ENCODE measurements around the gene NINJ2. TPM values are rescaled to one million over a fixed set of nuclear protein-coding genes. Genes with fewer than 3 reads are reported as not detected.
A peak's percentile ranks its signal among the peaks of the same experiment; 100 is the strongest.
"Not testable (repeated sequence)": the region's sequence is repeated elsewhere in the genome, so short reads cannot be mapped to it uniquely, and the experiment has no call there.

Gene NINJ2
- polyA plus RNA-seq, 2 of the 4 experiments (the other 2 are of a cell fraction), result 0.76 to 1.2 TPM

DNA sequence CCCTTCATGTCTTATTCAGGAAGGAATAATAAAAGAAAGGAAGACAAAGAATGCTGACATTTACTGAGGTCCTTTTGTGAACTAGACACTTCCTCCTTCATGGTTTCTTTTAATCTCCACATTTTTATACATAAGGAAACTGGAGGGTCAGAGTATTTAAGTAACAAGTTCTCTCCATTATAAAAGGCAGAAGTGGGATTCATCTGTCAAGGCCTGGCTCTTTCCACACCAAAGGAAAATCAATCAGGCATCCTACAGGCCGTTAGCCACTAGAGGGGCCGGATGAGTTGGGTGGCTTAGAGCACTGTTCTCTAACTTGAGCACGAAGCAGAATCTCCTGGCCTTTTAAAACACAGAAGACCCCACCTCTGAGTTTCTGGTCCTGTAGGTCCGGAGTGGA, 36.8 kb upstream of the NINJ2 start:
- DNase-seq (ENCODE audit: low read depth in 1 of 2, low spot score in 1 of 2) (no peak), FAIRE-seq (no peak), ATAC-seq (peak in 1 of 2 experiments; percentile 47; a peak in 2 of 6 replicates)
- Histone ChIP-seq H3K9me3 (peaks cover 23% of the 10 kb centered on the region), H3K4me3 (no peak overlapping the region), H3K27ac (no peak overlapping the region), H3K4me1 (no peaks in the 10 kb centered on the region), H3K4me2 (no peak overlapping the region)
- WGBS (ENCODE audit: missing lambda C conversion rate), result 73% methylated on average over 4 of the region's 4 CpGs
- TF ChIP-seq HDAC2 (IDR thresholded peaks at IDR 0.05), result no peak
- POLR2A ChIA-PET, result no interaction called here
- CTCF ChIA-PET, result interaction anchor here (0.6 to 0.8 kb wide), 3 partner anchors 74 to 257 kb away, joined by 3 to 4 read pairs (median 3); no protein-coding TSS in a partner anchor

DNA sequence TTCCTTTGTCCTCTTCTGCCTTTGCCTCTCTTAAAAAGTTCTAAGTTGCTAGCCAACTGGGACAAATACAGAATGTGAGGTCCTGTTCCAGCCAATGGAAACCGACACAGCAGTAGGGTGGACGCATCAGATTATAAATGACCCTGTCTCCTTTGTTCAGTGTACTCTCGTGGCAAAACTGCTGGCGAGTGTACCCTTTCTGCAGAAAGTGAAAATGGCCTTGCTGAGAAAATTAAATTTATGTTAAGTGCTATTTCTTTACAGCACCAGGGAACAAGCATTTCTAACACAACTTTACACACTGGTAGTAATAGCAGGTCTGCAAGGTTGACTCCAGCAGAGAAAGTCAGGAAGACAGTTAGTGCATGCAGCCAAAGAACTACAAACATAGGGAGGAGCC, 35.0 kb upstream of the NINJ2 start:
- H3K4me2 ChIP-seq; H3K4me3 ChIP-seq; DNase-seq (ENCODE audit: low read depth in 1 of 2, low spot score in 1 of 2); FAIRE-seq; H3K27ac ChIP-seq; POLR2A ChIA-PET; CTCF ChIA-PET; ATAC-seq; H3K4me1 ChIP-seq: not testable (repeated sequence)
- peaks cover 23% of the 10 kb centered on the region for H3K9me3 ChIP-seq
- WGBS (ENCODE audit: missing lambda C conversion rate), result 72% methylated on average over 4 of the region's 4 CpGs

DNA sequence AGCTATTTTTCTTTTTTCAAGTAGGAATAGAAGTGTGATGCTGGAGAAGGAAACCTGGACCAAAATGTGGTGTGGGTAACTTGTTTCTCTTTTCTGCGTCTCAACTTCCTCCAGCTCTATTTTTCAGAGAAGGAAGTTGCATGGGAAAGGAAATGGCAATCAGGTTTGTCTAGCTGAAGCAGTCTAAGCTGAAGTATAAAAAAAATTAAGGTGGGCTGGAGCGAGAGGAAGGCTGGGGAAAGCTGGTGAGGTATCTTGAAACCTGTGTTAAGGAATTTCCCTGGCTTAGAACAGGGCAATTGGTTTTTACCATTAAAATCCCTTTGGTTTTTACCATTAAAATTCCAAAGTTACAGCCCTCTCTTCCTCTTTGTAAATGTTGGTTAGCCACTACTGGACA, 34.2 kb upstream of the NINJ2 start:
- H3K4me2 ChIP-seq, result no peak overlapping the region

DNA sequence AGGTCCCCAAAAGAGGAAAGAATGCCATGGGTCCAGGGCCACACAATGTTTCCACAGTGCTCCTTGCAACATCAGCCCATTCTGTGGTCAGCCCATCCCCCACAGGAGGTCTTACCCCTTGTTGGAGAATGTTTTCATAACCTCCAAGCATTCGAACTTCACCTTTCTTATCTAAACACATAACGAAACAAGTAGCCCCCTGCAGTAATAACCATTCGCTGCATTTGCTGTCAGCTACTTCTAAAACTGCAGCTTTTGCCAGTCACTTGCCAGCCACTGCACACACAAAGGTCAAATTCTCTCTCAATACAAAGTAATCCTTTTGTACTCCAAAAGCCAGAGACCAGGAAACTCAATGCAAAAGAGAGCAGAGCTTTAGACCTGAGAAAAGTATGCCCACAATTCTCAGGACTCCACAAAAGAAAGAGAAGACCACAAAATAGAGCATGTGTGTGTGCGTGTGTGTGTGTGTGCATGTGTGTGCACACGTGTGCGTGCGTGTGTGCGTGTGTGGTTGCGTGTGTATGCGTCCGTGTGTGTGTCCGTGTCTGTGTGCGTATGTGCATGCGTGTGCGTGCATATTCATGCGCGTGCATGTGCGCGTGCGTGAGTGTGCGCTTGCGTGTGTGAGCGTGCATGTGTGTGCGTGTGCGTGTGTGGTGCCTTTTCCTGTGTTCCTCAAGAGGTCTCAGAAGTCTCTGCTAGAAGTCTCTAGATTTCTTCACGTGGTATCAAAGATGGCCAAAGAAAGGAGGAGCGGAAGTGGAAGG, 31.7 kb upstream of the NINJ2 start:
- ChIA-PET CTCF (interaction anchor here (0.6 to 1.7 kb wide), 6 partner anchors 9 to 252 kb away, joined by 3 read pairs; no protein-coding TSS in a partner anchor), POLR2A (interaction anchor here (0.6 kb wide), 1 partner anchor 8 kb away, joined by 3 read pairs; no protein-coding TSS in a partner anchor)
- ATAC-seq (no peak), FAIRE-seq (no peak), DNase-seq (ENCODE audit: low read depth in 1 of 2, low spot score in 1 of 2) (no peak)
- Histone ChIP-seq H3K9me3 (peaks cover 23% of the 10 kb centered on the region), H3K4me2 (no peak overlapping the region), H3K4me3 (no peak overlapping the region), H3K27ac (no peak overlapping the region), H3K4me1 (no peaks in the 10 kb centered on the region)
- no peak for TF ChIP-seq HDAC2 (IDR thresholded peaks at IDR 0.05)
- TF ChIP-seq, protein P1, sequence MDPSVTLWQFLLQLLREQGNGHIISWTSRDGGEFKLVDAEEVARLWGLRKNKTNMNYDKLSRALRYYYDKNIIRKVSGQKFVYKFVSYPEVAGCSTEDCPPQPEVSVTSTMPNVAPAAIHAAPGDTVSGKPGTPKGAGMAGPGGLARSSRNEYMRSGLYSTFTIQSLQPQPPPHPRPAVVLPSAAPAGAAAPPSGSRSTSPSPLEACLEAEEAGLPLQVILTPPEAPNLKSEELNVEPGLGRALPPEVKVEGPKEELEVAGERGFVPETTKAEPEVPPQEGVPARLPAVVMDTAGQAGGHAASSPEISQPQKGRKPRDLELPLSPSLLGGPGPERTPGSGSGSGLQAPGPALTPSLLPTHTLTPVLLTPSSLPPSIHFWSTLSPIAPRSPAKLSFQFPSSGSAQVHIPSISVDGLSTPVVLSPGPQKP (IDR thresholded peaks at IDR 0.05; ENCODE audit: low read depth, low read length), result no peak
- no peak for TF ChIP-seq FOSL2 (IDR thresholded peaks at IDR 0.05)
- no peak for TF ChIP-seq FOSL2 (CRISPR knock-in tag; IDR thresholded peaks at IDR 0.05)
- TF ChIP-seq ZNF302 (CRISPR knock-in tag; IDR thresholded peaks at IDR 0.05), result no peak
- no peak for TF ChIP-seq HOXB13 (CRISPR knock-in tag; IDR thresholded peaks at IDR 0.05; ENCODE audit: low read depth)
- TF ChIP-seq ZFP36 (IDR thresholded peaks at IDR 0.05; ENCODE audit: borderline replicate concordance, partially characterized antibody), result no peak
- 78% methylated on average over 27 of the region's 27 CpGs for WGBS (ENCODE audit: missing lambda C conversion rate)

More for the DNA sequence above, 34.2 kb upstream of the NINJ2 start:
- WGBS (ENCODE audit: missing lambda C conversion rate), result 90% methylated on average over 2 of the region's 2 CpGs
- Histone ChIP-seq H3K9me3 (peaks cover 23% of the 10 kb centered on the region), H3K4me3 (no peak overlapping the region), H3K4me1 (no peaks in the 10 kb centered on the region), H3K27ac (no peak overlapping the region)
- TF ChIP-seq HEYL (CRISPR knock-in tag; IDR thresholded peaks at IDR 0.05) (no peak), RNF2 (IDR thresholded peaks at IDR 0.05; ENCODE audit: borderline replicate concordance, low read depth) (no peak), CEBPB (IDR thresholded peaks at IDR 0.05) (no peak)
- TF ChIP-seq, protein P2, sequence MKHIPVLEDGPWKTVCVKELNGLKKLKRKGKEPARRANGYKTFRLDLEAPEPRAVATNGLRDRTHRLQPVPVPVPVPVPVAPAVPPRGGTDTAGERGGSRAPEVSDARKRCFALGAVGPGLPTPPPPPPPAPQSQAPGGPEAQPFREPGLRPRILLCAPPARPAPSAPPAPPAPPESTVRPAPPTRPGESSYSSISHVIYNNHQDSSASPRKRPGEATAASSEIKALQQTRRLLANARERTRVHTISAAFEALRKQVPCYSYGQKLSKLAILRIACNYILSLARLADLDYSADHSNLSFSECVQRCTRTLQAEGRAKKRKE (CRISPR knock-in tag; IDR thresholded peaks at IDR 0.05; ENCODE audit: low read depth), result no peak
- FAIRE-seq (no peak), ATAC-seq (no peak), DNase-seq (ENCODE audit: low read depth in 1 of 2, low spot score in 1 of 2) (no peak)
- ChIA-PET CTCF (interaction anchor here (1.2 kb wide), 1 partner anchor 127 kb away, joined by 4 read pairs; no protein-coding TSS in a partner anchor), POLR2A (no interaction called here)

DNA sequence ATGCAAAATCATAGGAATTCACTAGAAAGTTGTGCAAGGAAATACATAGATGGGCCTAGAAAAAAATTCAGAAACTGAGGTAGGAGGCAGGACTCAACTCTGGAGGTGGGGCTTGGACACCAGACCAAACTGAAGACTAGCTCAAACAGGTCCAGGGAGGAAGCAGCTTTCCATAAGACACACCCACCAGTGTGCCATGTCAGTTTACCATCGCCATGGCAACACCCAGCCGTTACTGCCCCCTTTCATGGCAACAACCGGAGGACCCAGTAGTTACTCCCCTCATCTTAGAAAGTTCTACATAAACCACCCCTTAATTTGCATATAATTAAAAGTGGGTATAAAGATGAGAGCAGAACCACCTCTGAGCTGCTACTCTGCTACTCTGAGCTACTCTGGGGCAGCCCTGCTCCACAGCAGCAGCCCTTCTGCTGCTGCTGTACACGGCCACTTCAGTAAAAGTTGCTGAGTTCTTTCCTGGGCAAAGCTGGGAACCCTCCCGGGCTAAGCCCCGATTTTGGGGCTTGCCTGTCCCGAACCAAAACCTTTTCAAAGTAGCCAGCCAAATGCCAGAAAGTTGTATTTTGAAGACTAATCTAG, 30.8 kb upstream of the NINJ2 start:
- Histone ChIP-seq H3K27ac (0 out of 6 replicates have a peak overlapping the region, but pooled peaks of 1 of the 2 experiments have one; percentile 32), H3K4me3 (no peak overlapping the region), H3K9me3 (peaks cover 20% of the 10 kb centered on the region), H3K4me1 (no peaks in the 10 kb centered on the region), H3K4me2 (no peak overlapping the region)
- ChIA-PET CTCF (interaction anchor here (0.7 to 1.7 kb wide), 5 partner anchors 8 to 252 kb away, joined by 3 read pairs; no protein-coding TSS in a partner anchor), POLR2A (no interaction called here)
- 58% methylated on average over 7 of the region's 7 CpGs for WGBS (ENCODE audit: missing lambda C conversion rate)
- peak in 1 of 2 experiments; percentile 46; a peak in 3 of 6 replicates for ATAC-seq
- TF ChIP-seq, protein P3, sequence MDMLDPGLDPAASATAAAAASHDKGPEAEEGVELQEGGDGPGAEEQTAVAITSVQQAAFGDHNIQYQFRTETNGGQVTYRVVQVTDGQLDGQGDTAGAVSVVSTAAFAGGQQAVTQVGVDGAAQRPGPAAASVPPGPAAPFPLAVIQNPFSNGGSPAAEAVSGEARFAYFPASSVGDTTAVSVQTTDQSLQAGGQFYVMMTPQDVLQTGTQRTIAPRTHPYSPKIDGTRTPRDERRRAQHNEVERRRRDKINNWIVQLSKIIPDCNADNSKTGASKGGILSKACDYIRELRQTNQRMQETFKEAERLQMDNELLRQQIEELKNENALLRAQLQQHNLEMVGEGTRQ (IDR thresholded peaks at IDR 0.05), result no peak
- no peak for FAIRE-seq
- DNase-seq (ENCODE audit: low read depth in 1 of 2, low spot score in 1 of 2), result peak in 1 of 2 experiments; percentile 21

All from A549 (cell line).